Measurements from ENCODE around the gene TTLL3.
"Not testable (repeated sequence)": the region's sequence is repeated elsewhere in the genome, so short reads cannot be mapped to it uniquely, and the experiment has no call there.

The TTLL3 gene

DNA sequence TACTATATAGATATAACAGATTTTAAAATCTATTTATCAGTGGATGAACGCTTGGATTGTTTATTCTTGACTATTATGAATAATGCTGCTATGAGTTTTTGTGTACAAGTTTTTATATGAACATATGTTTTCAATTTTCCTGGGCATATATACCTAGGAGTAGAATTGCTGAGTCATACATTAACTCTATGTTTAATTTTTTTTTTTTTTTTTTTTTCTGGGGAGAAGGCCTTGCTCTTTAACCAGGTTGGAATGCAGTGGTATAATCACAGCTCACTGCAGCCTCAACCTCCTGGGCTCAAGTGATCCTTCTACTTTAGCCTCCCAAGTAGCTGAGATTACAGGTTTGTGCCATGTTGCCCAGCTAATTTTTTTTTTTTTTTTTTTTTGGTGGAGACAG is 60.9 kb downstream of the TTLL3 start:
- DNase-seq, result no peak

DNA sequence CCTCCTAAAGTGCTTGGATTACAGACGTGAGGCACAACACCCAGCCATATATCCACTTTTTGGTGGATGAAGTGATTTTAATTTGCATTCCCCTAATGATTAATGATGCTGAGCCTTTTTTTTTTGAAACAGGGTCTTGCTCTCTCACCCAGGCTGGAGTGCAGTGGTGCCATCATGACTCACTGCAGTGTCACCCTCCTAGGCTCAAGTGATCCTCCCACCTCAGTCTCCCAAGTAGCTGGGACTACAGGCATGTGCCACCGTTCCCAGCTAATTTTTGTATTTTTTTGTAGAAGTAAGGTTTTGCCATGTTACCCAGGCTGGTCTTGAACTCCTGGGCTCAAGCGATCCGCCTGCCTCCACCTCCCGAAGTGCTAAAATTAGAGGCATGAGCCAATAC is 62.0 kb downstream of the TTLL3 start:
- not testable (repeated sequence) for DNase-seq

DNA sequence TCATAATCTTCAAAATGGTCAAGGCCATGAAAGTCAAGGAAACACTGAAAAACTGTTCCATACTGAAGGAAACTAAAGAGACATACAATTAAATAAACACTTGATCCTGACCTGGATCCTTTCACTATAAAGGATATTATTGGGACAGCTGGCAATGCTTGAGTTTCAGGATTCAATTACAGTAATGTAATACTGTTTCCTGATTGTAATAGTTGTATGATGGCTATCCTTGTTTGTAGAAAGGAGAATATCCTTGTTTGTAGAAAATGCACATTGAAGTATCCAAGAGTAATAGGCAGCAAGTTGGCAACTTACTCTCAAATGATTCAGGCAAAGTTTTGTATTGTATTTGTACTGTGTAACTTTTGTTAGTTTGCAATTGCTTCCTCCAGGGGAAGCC is 65.4 kb downstream of the TTLL3 start:
- no peak for DNase-seq

DNA sequence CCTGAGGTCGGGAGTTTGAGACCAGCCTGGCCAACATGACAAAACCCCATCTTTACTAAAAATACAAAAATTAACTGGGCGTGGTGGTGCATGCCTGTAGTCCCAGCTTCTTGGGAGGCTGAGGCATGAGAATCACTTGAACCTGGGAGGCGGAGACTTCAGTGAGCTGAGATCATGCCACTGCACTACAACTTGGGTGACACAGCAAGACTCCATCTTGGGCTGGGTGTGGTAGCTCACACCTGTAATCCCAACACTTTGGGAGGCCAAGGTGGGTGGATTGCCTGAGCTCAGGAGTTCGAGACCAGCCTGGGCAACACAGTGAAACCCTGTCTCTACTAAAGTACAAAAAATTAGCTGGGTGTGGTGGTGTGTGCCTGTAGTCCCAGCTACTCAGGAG is 66.2 kb downstream of the TTLL3 start:
- DNase-seq, result not testable (repeated sequence)

- DNase-seq, result no peak
Observed at GRCh38 chr3:9876991-9877390, 66.9 kb downstream of the TTLL3 start.

DNA sequence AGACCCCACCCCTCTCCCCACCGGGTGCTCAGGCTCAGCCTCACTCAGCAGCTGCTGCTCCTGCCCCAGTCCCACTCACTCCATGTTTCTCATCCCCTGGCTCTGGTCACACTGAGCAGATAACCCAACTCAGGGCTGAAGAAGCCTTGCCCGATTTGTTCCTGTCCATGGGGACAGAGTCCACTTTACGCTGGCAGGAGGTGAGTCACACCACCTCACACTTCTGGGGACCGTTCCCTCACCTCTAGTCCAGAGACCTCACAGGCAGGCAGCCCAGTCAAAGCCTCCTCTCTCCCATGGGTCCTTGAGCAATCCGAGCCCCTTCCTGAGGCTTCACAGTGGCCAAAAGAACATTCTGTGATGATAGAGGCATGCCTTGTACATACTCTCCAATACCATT is 68.6 kb downstream of the TTLL3 start:
- no peak for DNase-seq

GRCh38 chr3:9879830-9880549 is 69.9 kb downstream of the TTLL3 start, which contains the start of gene CIDEC:
Gene CIDEC (minus strand): TSS chr3:9880253. CDS start chr3:9878486, 1,767 bp downstream.
- DNase-seq, result no peak

DNA sequence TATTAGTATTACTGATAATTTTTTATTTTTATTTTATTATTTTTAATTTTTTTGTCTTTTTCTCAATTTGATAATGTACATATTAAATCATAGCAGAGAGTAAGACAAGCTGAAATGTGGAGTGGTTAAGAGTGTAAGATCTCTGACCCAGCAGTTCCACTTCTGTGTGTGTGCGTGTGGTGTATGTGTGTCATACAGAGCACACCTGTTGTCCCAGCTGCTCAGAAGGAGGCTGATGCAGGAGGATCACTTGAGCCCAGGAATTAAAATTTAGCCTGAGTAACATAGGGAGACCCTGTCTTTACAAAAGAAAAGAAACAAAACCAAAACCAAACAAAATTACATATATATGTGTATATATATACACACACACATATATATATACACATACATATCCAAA is 71.4 kb downstream of the TTLL3 start:
- no peak for DNase-seq

- DNase-seq, result no peak
Observed at GRCh38 chr3:9883706-9884554, 73.9 kb downstream of the TTLL3 start.

DNA sequence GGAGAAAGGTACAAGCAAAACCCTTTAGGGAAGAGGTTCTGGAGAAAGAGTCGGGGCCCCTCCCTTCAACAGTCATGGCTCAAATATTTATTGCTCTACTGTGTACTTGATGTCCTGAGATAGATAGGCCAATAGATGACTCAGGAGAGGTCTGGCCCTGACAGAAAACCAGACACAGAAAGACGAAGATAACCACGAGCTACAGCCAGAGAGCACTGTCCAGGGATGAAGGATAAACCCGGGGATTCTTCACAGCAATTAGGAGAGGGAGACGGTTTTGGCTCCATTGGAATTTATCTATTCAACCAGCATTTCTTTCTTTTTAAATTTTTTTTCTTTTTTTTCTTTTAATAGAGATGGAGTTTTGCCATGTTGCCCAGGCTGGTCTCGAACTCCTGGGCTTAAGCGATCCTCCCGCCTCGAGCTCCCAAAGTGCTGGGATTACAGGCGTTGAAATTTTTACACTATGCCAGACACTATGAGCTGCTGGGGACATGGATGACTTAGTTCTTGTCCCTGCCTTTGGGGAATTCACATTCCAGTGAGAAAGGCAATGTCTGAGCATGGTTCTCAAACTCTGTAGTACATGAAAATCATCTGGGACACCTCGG is 74.6 kb downstream of the TTLL3 start:
- no peak for DNase-seq

Measured in central memory CD4-positive, alpha-beta T cell (primary cell).